Effector memory CD4-positive, alpha-beta T cell (primary cell): ENCODE measurements around the gene SUPT6H.
A peak's percentile ranks its signal among the peaks of the same experiment; 100 is the strongest.
"Not testable (repeated sequence)": the region's sequence is repeated elsewhere in the genome, so short reads cannot be mapped to it uniquely, and the experiment has no call there.

Experiments used
- DNase-seq, 3 donors: peaks; one replicate each; pipeline ENCODE4 v3.0.0-alpha.2; 2020
- H3K27ac ChIP-seq: 2 replicates; pipeline ENCODE4 v1.7.0; 2013; ENCODE audit warnings: mild to moderate bottlenecking, low read length, moderate library complexity; ENCODE audit not compliant: insufficient read depth, poor library complexity, severe bottlenecking
- H3K27me3 ChIP-seq: replicated peaks from 2 replicates; pipeline ENCODE4 v1.7.0; 2013; ENCODE audit warnings: mild to moderate bottlenecking, low read length; ENCODE audit not compliant: insufficient read depth, control insufficient read depth, poor library complexity, severe bottlenecking
- H3K36me3 ChIP-seq: 2 replicates; pipeline ENCODE4 v1.7.0; 2013; ENCODE audit warnings: mild to moderate bottlenecking, low read length, moderate library complexity; ENCODE audit not compliant: control insufficient read depth, insufficient read depth
- H3K4me1 ChIP-seq: 2 replicates; pipeline ENCODE4 v1.7.0; 2013; ENCODE audit warnings: low read length, mild to moderate bottlenecking; ENCODE audit not compliant: control insufficient read depth, insufficient read depth, poor library complexity, severe bottlenecking
- H3K4me3 ChIP-seq: 2 replicates; pipeline ENCODE4 v1.7.0; 2013; ENCODE audit warnings: low read length, low read depth, mild to moderate bottlenecking; ENCODE audit not compliant: insufficient read depth, poor library complexity, severe bottlenecking
- H3K9me3 ChIP-seq: 2 replicates; pipeline ENCODE4 v1.7.0; 2013; ENCODE audit warnings: mild to moderate bottlenecking, low read length, moderate library complexity; ENCODE audit not compliant: control insufficient read depth

Gene SUPT6H

DNA sequence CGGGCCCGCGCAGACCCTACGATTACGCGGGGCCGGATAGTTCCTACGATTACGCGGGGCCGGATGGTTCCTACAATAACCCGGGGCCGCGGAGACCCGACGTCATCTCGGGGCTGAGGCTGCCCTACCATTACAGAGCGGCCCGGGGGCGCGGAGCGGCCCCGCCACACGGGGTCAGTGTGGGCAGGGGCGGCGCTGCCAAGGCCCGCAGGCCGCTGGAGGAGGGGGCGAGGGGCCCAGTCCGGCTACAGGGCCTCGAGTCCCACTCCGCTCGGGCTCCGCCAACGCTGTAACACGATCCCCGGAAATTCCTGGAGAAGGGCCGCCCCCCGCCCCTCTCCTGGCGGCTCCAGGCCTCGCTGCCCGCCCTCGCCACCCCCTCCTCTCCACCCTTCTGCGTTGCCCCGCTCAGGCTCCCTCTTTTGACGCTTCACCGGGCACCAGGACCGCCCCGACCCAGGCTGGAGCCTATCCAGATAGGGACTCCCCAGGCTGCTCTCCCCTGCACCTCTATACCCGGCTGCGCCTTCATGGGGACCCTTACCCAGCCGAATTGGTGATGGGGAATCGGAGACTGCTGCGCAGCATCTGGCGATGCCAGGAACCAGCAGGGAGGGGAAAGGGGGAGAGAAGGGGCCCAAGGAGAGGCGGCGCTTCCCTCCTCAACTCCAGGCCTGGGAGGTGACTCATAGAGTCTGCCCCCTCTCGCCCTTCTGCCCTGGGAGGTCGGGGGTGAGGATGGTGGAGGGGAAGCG lies 55.8 kb downstream of the SUPT6H start, which contains the start of gene RAB34:
Gene RAB34 (minus strand): TSS at position 291 of the 755 bp plus-strand sequence. CDS start 602 bp downstream, outside the sequence.
- Histone ChIP-seq H3K36me3 (peaks cover 7% of the 10 kb centered on the region), H3K9me3 (no peaks in the 10 kb centered on the region), H3K4me3 (no peak within 1 kb of the TSS), H3K27me3 (peaks cover 4% of the 10 kb centered on the region), H3K27ac (no peak within 1 kb of the TSS), H3K4me1 (peaks cover 30% of the 10 kb centered on the region)
- DNase-seq: no peak

DNA sequence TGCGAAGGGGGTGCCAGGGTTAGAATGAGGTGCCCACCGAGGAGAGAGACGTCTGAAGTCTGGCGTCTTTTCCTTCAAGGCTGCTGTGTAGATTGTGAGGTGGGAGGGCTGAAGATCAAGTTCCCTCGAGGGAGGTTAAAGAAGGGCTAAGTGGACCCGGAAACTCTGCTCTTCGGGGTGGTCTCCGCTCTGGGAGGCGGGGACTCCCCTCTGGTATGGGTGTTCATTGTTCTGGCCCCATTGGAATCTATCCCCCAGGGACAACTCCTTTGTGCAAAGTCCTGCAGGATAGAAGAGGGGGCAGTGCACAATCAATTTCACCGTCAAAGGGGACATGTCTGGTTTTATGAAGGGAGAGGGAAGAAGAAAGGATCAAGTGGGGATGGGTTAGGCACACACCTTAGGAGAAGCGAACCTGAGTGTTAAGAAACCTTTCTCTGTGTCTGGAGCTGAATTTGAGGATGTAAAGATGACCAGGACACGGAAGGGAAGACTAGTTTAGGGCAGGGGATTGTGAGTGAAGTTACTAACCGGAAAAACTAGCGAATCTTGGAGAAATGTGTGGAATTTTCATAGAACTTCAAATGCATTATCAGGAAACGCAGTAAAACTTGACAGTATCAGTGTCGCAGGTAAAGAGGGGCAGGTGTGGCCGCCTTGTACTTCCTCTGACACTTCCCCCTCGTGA lies 56.5 kb downstream of the SUPT6H start:
- Histone ChIP-seq H3K27ac (no peak overlapping the region), H3K9me3 (no peaks in the 10 kb centered on the region), H3K27me3 (peaks cover 4% of the 10 kb centered on the region), H3K36me3 (peaks cover 14% of the 10 kb centered on the region), H3K4me1 (peaks cover 30% of the 10 kb centered on the region), H3K4me3 (no peak overlapping the region)
- no peak for DNase-seq

DNA sequence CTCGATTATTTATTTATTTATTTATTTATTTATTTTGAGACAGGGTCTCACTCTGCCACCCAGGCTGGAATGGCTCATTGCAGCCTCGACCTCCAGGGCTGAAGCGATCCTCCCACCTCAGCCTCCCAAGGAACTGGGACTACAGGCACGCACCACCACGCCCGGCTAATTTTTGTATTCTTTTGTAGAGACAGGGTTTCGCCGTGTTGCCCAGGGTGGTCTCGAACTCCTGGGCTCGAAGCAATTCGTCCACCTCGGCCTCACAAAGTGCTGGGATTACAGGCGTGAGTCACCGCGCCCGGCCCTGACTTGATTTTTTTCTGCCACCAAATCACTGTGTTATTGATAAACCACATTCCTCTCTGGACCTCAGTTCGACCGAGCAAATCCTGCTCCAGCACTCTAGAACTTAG lies 57.0 kb downstream of the SUPT6H start:
- H3K27me3 ChIP-seq: peaks cover 4% of the 10 kb centered on the region
- peak overlapping the region; percentile 89 for H3K27ac ChIP-seq
- no peak for DNase-seq
- peaks cover 20% of the 10 kb centered on the region for H3K36me3 ChIP-seq
- H3K9me3 ChIP-seq: no peaks in the 10 kb centered on the region
- H3K4me1 ChIP-seq: peaks cover 30% of the 10 kb centered on the region
- H3K4me3 ChIP-seq: peak overlapping the region; percentile 81

DNA sequence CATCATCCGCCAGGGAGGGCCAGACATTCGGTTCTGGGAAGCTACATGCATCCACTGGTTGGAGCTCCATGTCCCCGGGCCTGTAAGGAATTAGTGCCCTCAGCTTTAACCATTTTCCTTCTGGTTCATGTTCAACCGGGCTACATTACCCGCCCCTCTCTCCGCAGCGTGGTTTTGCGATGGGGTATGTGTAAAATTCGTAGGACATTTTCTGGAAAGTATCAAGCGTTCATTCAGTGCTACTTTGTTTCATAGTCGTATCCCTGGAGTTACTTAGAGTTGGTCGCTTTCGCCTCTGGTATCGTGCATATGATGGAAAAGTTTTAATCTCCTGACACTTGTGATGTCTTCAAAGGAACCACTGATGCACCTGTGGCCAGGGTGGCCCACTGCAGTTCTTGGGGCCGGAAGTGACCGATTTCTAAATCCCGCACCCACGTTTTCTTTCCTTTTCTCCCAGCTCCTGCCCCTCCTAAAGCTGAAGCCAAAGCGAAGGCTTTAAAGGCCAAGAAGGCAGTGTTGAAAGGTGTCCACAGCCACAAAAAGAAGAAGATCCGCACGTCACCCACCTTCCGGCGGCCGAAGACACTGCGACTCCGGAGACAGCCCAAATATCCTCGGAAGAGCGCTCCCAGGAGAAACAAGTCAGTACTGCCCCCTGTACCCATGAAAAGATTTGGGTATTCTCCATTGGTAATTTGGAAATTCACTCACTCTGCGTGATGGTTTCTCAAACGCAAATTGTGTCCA lies 58.4 kb downstream of the SUPT6H start:
- DNase-seq: peak in 1 of 3 donors; percentile 26
- peaks cover 29% of the 10 kb centered on the region for H3K36me3 ChIP-seq
- H3K4me3 ChIP-seq: peak overlapping the region; percentile 81
- H3K4me1 ChIP-seq: peaks cover 33% of the 10 kb centered on the region
- H3K27me3 ChIP-seq: peaks cover 4% of the 10 kb centered on the region
- H3K27ac ChIP-seq: peak overlapping the region; percentile 89
- no peaks in the 10 kb centered on the region for H3K9me3 ChIP-seq

DNA sequence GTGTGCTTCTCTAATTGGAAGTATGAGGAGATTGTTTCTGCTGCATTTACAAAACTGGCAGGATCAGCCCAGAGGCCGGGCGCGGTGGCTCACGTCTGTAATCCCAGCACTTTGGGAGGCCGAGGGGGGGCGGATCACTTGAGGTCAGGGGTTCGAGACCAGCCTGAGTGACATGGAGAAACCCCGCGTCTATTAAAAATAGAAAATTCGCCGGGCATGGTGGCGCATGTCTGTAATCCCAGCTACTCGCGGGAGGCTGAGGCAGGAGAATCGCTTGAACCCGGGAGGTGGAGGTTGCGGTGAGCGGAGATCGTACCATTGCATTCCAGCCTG lies 59.0 kb downstream of the SUPT6H start:
- not testable (repeated sequence) for DNase-seq, H3K27me3 ChIP-seq, H3K9me3 ChIP-seq
- H3K36me3 ChIP-seq: peaks cover 29% of the 10 kb centered on the region
- H3K27ac ChIP-seq: peak overlapping the region; percentile 89
- peak overlapping the region; percentile 81 for H3K4me3 ChIP-seq
- peaks cover 38% of the 10 kb centered on the region for H3K4me1 ChIP-seq

DNA sequence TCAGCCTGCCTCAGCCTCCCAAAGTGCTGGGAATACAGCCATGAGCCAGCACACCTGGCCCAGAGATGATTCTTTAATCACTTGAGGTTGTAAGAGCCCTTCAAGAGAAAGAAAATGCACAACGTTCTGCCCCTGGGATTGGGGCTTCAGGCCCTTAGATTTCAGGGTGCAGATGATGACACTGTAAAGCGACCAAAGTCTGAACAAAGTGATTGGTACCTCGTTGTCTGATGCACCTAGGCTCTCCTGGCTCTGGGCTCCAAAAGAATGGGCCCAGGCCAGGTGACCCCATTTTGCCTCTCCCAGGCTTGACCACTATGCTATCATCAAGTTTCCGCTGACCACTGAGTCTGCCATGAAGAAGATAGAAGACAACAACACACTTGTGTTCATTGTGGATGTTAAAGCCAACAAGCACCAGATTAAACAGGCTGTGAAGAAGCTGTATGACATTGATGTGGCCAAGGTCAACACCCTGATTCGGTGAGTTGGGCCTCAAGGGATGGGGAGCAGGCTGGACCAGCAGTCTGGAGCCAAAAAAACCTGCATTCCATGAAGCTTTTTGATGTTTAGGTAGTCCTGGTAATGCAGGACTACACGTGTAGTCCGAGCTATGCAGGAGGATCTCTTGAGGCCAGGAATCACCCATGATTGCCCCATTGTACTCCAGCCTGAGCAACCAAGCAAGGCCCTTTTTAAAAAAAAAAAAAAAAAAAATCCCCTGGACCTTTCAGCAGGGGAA lies 60.6 kb downstream of the SUPT6H start:
- Histone ChIP-seq H3K4me1 (peaks cover 48% of the 10 kb centered on the region), H3K27me3 (no peaks in the 10 kb centered on the region), H3K36me3 (peaks cover 29% of the 10 kb centered on the region), H3K4me3 (no peak overlapping the region), H3K27ac (peak overlapping the region; percentile 5), H3K9me3 (no peaks in the 10 kb centered on the region)
- DNase-seq: no peak

DNA sequence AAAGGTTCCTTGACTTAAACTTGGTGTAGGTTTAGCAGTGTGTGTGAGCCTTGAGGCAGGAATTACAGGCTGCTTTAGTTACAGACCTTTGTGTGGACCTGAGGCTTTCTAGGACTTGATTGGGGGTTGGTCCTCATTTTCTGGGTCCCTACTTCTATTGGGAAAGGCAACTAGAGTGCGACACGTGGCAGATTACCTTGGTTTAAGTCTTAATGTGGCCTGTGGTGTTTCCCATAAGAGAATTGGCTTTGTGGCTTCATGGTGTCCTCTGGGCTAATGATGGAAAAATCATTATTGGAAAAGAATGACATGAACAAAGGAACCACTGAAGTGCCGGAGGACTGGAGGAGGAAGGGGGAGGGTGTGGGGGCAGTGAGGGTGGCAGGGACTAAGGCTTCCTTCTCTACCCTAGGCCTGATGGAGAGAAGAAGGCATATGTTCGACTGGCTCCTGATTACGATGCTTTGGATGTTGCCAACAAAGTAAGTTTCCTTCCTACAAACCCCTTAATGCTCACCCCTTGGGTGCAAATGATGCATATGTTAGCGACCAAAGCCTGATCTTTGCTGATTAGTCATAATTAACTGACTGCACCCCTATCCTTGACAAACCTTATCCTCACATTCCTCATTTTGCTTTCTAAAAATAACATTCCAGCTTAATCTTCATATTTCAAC lies 61.3 kb downstream of the SUPT6H start:
- no peak for DNase-seq
- Histone ChIP-seq H3K9me3 (no peaks in the 10 kb centered on the region), H3K36me3 (peaks cover 29% of the 10 kb centered on the region), H3K4me3 (no peak overlapping the region), H3K27me3 (no peaks in the 10 kb centered on the region), H3K4me1 (peaks cover 54% of the 10 kb centered on the region), H3K27ac (peak overlapping the region; percentile 5)

DNA sequence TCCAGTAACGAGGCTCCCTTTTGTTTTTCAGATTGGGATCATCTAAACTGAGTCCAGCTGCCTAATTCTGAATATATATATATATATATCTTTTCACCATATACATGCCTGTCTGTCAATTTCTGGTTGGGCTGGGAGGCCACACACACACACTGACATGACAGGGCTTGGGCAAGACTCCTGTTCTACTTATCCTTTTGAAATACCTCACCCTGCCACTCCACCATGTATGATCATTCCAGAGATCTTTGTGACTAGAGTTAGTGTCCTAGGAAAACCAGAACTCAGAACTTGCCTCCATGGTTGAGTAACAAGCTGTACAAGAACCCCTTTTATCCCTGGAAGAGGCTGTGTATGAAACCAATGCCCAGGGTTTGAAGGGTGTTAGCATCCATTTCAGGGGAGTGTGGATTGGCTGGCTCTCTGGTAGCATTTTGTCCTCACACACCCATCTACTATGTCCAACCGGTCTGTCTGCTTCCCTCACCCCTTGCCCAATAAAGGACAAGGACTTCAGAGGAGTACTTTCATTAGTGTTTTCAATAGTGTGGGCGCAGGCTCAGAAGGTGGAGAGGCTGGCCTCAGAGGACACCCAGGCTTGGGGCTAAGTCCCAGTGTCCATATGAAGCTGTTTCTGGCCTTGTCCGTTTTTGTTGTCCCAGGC lies 62.0 kb downstream of the SUPT6H start:
- DNase-seq, H3K9me3 ChIP-seq, H3K27me3 ChIP-seq, H3K27ac ChIP-seq, H3K4me3 ChIP-seq: not testable (repeated sequence)
- Histone ChIP-seq H3K36me3 (peaks cover 29% of the 10 kb centered on the region), H3K4me1 (peaks cover 57% of the 10 kb centered on the region)
